Smooth muscle cell of the brain vasculature (primary cell): Measurements from ENCODE around the gene SLC30A3.
"Not testable (repeated sequence)": the region's sequence is repeated elsewhere in the genome, so short reads cannot be mapped to it uniquely, and the experiment has no call there.

ENCODE experiments used
- DNase-seq: peaks from one replicate; pipeline ENCODE4 v3.0.0-alpha.2; 2012; ENCODE audit warnings: low read depth, low spot score

SLC30A3 gene, protein sequence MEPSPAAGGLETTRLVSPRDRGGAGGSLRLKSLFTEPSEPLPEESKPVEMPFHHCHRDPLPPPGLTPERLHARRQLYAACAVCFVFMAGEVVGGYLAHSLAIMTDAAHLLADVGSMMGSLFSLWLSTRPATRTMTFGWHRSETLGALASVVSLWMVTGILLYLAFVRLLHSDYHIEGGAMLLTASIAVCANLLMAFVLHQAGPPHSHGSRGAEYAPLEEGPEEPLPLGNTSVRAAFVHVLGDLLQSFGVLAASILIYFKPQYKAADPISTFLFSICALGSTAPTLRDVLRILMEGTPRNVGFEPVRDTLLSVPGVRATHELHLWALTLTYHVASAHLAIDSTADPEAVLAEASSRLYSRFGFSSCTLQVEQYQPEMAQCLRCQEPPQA

DNA sequence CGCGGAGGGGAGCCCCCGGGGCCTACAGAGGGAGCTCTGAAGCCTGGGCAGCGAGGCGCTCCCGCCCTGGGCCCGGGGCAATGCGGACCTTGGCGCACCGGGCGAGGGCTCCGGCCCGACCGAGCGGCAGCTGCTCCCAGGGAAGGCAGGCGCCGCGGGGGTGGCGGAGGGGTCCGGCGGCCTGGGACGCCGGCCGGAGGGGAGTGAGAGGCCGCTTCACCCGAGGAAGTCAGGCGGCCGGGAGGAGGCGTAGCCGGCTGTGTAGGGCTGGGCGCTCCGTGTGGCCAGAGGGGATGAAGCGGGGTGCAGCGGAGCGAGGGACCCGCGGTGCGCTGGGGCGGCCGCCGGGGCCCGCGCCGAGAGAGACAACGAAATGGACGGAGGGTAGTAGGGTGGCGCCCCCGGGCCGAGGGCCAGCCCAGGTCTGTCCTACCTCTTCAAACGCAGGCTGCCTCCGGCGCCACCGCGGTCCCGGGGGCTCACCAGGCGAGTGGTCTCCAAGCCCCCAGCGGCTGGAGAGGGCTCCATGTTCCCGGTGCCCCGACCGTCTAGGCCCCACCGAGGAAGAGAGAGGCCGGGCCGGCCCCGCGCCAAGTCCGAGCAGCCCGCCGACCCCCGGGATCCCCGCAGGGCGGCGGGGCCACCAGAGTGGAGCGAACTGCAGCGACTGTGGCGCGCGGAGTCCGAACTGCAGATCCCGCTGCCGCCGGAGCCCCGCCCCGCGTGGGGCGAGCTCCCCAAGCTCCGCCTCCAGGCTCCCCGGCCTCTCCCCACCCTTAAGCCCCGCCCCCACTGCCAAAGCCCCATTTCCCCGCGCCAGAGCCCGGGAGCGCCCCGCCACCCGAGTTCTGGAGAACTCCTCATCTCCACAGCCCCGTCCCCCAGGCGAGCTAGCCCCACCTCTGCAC, at the start of gene SLC30A3:
SLC30A3 (minus strand) TSS at position 669 of the 908 bp plus-strand sequence; CDS start at position 528, 141 bp downstream.
- no peak for DNase-seq

DNA sequence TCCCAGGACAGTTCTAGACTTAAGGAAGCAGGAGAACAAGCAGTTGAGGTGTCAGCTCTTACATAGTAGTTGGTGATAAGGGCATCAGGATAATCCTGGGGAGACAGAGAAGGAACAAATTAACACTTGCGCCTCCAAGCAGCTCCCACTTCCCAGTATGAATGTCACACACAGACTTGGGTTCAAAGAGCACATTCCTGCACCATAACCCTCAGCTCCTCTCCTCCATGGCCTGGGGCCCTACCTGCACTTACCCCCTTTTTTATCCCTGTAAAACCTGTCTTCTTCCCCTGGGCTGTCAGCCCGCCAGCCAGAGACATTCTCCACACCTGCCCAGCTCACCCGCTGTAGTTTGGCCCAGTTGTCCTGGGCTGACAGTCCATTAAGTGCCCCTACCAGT, 49.3 kb upstream of the SLC30A3 start:
- DNase-seq = no peak

GRCh38 chr2:27309651-27310050, 46.8 kb upstream of the SLC30A3 start:
- no peak for DNase-seq

- no peak for DNase-seq
These were observed 45.6 kb upstream of the SLC30A3 start, which contains the start of gene UCN for GRCh38 chr2:27308359-27308881. TSS of gene UCN (minus strand) at chr2:27308445. CDS start at chr2:27307895, 550 bp downstream.

DNA sequence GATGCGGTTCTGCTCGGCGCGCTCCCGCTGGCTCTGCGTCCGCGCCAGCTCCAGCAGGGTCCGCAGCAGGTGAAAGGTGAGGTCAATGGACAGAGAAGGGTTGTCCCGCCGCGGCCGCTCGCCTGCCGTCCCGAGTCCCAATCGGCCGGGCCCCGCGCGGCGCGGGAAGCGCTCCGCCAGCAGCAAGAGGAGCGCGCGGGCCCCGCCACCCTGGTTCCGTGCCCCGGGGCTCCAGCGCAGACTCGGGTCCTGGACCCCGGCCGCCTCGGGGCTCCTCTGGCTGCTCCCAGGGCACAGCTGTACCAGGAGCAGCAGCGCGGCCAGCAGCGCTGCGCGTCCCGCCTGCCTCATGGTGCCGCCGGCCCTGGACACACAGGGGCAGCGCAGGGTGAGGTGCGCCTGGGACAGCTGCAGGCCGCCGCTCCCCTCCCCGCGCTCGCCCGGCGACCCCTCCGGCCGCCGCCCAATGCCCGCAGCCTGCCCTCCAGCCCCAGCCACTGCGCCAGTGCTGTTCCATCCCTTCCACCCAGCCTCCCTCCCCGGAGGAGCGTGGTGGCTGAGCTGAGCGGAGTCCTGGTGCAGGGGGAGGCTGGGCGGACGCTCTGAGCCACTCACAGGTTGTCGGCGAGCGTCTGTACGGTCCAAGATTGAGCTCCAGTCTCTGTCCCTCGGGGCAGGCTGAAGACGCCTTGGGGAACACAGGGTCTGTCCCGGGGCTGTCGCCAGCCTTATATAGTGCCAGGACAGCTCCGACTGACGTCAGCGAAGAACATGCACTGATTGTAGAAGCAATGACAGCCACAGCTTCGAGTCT, 44.9 kb upstream of the SLC30A3 start:
- DNase-seq = no peak

DNA sequence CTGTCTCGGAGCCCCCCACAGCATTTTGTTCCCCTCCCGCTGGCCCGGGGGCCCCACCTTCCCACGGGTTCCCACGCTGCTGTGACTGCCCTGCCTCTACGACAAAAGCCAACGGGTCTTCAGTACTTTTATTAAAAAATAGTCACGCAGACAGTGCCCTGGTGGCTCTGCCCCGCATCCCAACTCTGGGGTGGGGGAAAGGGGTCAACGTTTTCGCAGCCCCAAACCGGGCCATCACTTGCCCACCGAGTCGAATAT, 44.4 kb upstream of the SLC30A3 start:
- DNase-seq = no peak

DNA sequence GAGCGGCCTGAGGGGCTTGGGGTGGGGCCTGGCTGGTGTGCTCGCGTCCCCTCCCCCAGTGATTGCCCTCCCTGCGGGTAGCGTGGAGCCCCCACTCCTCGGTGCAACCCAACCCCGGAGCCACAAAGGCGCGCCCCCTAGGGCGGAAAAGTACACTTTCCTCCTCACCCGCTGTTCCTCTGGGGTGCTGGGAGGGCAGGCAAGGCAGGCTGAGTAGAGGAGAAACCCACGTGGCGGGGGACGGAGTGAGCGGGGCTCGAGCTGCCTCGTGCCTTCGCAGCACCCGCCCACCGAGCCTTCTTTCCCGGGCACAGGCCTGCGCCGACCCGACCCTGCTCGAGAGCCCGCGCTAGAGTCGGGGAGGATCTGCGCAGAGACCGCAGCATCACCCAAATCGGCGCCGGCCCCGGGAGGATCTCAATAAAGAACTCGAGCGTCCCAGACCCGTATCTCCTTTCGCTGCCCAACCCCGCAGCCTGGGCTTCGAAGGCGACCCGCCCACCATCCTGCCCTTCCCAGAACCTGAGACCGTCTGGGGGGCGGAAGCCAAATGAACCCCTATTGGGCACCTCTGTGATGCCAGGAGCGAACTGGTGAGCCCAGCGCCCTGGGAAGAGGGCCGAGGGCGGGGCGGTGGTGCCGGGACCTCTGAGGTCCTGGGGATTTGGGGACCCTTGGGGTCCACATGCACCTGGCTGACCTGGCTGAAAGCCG, 43.9 kb upstream of the SLC30A3 start:
- DNase-seq = no peak

- no peak for DNase-seq
These were observed 43.3 kb upstream of the SLC30A3 start for GRCh38 chr2:27306136-27306535.

- no peak for DNase-seq
These were observed 42.7 kb upstream of the SLC30A3 start for GRCh38 chr2:27305516-27305915.

DNA sequence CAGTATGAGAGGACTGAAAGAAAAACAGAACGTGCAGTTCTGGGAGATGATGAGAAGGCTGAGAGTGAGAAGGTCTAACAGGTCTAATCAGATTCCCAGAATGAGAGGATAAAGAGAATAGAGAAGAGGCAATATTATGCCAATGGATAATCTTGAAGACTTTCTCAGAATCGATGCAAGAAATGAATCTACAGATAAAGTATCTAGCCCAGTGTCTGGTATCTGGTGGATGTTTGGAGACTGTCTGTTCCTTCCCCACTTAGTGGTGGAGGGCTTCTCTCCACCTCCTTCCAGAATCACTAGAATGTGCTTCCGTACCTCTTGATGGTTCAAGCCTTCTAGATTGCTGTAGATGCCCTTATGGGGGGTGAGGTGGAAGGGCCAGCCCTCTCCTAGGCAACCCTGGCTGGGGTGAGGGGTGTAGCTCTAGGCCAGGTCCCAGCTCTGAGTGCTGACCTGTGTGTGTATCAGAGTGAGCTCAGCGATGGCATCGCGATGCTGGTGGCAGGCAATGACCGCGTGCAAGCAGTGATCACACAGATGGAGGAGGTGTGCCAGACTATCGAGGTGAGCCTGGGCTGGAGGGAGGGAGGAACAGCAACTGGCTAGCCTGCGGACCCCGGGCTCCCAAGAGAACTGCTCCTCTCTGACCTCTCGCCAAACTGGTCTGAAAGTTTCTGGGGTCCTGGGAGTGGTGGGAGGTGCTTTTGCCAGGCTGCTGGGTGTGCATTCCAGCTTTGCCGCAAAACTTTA, 41.8 kb upstream of the SLC30A3 start:
- DNase-seq = no peak

DNA sequence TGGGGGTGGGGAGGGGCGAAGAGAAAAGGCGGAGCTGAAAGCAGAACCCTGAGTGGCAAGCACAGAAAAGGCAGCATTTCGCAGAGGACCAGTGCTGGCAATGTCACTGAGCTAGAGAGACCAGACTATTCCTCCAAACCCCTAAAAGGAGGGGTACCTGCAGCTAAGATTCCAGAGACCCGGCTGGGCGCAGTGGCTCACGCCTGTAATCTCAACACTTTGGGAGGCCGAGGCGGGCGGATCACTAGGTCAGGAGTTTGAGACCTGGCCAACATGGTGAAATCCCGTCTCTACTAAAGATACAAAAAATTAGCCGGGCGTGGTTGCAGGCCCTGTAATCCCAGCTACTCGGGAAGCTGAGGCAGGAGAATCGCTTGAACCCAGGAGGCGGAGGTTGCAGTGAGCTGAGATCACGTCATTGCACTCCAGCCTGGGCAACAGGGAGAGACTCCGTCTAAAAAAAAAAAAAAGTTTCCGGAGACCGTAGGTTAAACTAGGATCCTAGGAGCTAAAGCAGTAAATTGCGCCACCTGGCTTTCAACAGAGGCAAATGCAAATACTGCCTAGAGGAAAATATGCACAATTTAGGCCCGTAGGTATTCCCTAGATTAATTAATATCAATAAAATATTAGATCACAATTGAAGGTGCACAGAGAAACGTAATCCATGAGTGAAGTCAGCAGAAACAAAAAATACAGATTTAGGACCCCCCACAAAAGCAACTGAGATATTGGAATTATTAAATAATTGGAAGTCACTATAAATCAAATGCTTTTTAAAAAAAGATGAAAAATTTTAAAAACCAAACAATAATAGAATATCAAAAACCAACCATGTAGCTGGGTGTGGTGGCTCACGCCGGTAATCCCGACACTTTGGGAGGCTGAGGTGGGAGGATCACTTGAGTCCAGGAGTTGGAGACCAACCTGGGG, 40.5 kb upstream of the SLC30A3 start:
- DNase-seq = no peak

DNA sequence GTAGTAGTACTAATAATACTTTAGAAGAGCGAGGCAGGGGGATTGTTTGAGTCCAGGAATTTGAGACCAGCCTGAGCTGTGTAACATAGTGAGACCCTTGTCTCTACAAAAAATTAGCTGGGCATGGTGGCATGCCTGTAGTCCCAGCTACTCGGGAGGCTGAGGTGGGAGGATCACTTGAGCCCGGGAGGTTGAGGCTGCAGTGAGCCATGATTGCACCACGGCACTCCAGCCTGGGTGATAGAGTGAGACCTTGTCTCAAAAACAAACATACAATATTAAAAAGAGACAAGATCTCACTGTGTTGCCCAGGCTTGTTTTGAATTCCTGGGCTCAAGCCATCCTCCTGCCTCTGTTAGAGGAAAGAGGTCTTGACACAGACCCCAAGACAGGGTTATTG, 37.8 kb upstream of the SLC30A3 start:
- DNase-seq = not testable (repeated sequence)

GRCh38 chr2:27298391-27299080, 35.7 kb upstream of the SLC30A3 start:
- DNase-seq = no peak

DNA sequence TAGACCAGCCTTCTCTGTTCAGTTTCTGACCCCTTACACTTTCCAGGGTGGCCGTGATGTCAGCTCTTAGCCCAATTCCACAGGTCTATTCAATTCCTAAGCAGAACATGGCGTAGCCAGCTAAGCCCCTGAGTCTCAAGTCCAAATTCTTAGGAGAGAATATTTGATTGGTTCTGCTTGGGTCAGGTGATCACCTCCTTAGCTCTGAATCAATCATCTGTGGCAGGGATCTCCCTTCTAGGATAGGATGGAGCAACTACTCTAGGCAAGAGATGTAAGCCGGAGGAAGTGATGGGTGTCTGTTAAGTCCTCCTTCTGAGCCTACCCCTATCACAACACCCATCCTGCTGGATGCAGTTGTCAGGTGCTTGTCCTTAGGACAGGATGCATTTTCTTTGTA, 34.3 kb upstream of the SLC30A3 start:
- DNase-seq = no peak

DNA sequence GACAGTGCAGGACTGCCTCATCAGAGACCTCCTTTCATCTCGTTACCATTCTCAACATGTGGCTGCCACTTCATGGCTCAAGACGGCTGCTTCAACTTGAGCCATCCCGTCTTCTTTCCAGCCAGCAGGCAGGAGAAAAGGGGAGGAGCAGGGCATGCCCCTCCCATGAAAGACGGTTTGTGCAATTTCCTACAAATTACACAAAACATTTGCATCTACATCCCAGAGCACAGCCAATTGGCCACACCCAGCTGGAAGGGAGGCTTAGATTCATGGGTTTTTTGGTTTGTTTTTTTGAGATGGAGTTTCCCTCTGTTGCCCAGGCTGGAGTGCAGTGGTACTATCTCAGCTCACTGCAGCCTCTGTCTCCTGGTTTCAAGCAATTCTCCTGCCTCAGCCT, 33.6 kb upstream of the SLC30A3 start:
- DNase-seq = no peak

- no peak for DNase-seq
These were observed 32.1 kb upstream of the SLC30A3 start for GRCh38 chr2:27294928-27295327.

GRCh38 chr2:27291865-27292264, 29.0 kb upstream of the SLC30A3 start:
- no peak for DNase-seq

GRCh38 chr2:27290549-27290948, 27.7 kb upstream of the SLC30A3 start:
- DNase-seq = no peak

GRCh38 chr2:27288610-27289009, 25.8 kb upstream of the SLC30A3 start:
- DNase-seq = no peak
